Measurements from ENCODE around the gene SLC17A7.
A peak's percentile ranks its signal among the peaks of the same experiment; 100 is the strongest.

The SLC17A7 gene

GRCh38 chr19:49488863-49489537, 47.7 kb upstream of the SLC17A7 start:
- Histone ChIP-seq H3K36me3 (replicated peaks; ENCODE audit: low read depth, low read length) (peaks cover 54% of the 10 kb centered on the region), H3K4me3 (ENCODE audit: low read length) (peak overlapping the region; percentile 87), H3K4me2 (ENCODE audit: low read length) (peak overlapping the region; percentile 77), H3K27ac (ENCODE audit: low read length) (peak overlapping the region; percentile 83), H3K4me1 (ENCODE audit: low read length) (peaks cover 18% of the 10 kb centered on the region), H4K20me1 (ENCODE audit: insufficient read depth, low read length) (peaks cover 34% of the 10 kb centered on the region), H3K9ac (ENCODE audit: low read length) (peak overlapping the region; percentile 99), H3K9me3 (ENCODE audit: insufficient read depth, low read length) (no peaks in the 10 kb centered on the region), H2AFZ (ENCODE audit: low read depth, low read length) (no peak overlapping the region), H3K79me2 (ENCODE audit: low read length) (peaks cover 42% of the 10 kb centered on the region), H3K27me3 (ENCODE audit: low read depth, low read length) (no peaks in the 10 kb centered on the region)
- TF ChIP-seq CTCF (IDR thresholded peaks at IDR 0.05; ENCODE audit: low read depth, low read length) (no peak), EZH2phosphoT487 (IDR thresholded peaks at IDR 0.05; ENCODE audit: low read depth) (no peak)

DNA sequence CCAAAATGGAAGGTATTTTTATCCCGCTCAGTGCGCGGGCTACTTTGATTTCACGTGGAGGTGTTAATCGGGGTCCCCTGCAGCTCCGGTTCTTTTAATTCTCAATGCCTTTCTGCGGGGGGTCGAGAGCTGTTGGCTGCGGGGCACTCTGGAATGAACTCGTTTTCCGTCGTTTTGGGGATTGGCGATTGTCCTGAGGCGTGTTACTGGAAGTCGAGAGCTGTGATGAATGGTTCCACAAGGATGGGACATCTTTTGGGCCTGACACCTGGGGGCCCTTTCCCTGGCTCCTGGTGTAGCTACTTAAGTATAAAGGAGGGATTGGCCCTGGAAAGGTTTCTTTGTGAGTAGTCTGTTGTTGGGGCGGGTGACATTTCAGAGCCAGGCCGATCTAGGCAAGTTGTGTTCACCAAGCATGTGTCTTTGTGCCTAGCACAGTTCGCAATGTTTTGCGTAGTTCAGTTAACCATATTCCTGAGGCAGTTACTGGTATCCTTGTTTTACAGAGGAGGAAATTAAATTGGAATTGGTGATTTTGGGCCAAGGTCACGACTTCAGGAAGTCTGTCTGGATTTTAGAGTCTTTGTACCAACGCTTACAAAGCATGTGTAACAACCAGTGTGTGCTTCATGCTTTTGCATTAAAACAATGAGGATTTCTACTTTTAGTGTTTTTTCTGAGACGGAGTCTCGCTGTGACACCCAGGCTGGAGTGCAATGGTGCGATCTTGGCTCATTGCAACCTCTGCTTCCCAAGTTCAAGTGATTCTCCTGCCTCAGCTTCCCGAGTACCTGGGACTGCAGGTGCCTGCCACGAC, 46.9 kb upstream of the SLC17A7 start:
- Histone ChIP-seq H3K9me3 (ENCODE audit: insufficient read depth, low read length) (no peaks in the 10 kb centered on the region), H3K36me3 (replicated peaks; ENCODE audit: low read depth, low read length) (peaks cover 52% of the 10 kb centered on the region), H3K4me3 (ENCODE audit: low read length) (peak overlapping the region; percentile 87), H3K27me3 (ENCODE audit: low read depth, low read length) (no peaks in the 10 kb centered on the region), H3K4me1 (ENCODE audit: low read length) (peaks cover 18% of the 10 kb centered on the region), H4K20me1 (ENCODE audit: insufficient read depth, low read length) (peaks cover 34% of the 10 kb centered on the region), H3K27ac (ENCODE audit: low read length) (peak overlapping the region; percentile 83), H3K4me2 (ENCODE audit: low read length) (peak overlapping the region; percentile 77), H3K79me2 (ENCODE audit: low read length) (peaks cover 42% of the 10 kb centered on the region), H2AFZ (ENCODE audit: low read depth, low read length) (no peak overlapping the region), H3K9ac (ENCODE audit: low read length) (peak overlapping the region; percentile 99)
- TF ChIP-seq CTCF (IDR thresholded peaks at IDR 0.05; ENCODE audit: low read depth, low read length) (no peak), EZH2phosphoT487 (IDR thresholded peaks at IDR 0.05; ENCODE audit: low read depth) (no peak)

- Histone ChIP-seq H3K9ac (ENCODE audit: low read length) (peak within 1 kb of the TSS; percentile 99), H2AFZ (ENCODE audit: low read depth, low read length) (no peak within 1 kb of the TSS), H3K27ac (ENCODE audit: low read length) (peak within 1 kb of the TSS; percentile 83), H3K27me3 (ENCODE audit: low read depth, low read length) (no peaks in the 10 kb centered on the region), H3K36me3 (replicated peaks; ENCODE audit: low read depth, low read length) (peaks cover 44% of the 10 kb centered on the region), H4K20me1 (ENCODE audit: insufficient read depth, low read length) (peaks cover 34% of the 10 kb centered on the region), H3K4me3 (ENCODE audit: low read length) (peak within 1 kb of the TSS; percentile 87), H3K4me2 (ENCODE audit: low read length) (peak within 1 kb of the TSS; percentile 77), H3K9me3 (ENCODE audit: insufficient read depth, low read length) (no peaks in the 10 kb centered on the region), H3K79me2 (ENCODE audit: low read length) (peaks cover 42% of the 10 kb centered on the region), H3K4me1 (ENCODE audit: low read length) (peaks cover 18% of the 10 kb centered on the region)
- TF ChIP-seq EZH2phosphoT487 (IDR thresholded peaks at IDR 0.05; ENCODE audit: low read depth): no peak
- TF ChIP-seq CTCF (IDR thresholded peaks at IDR 0.05; ENCODE audit: low read depth, low read length): no peak
Observed at GRCh38 chr19:49487277-49488045, 46.1 kb upstream of the SLC17A7 start, which contains the start of gene RPL13A. RPL13A (plus strand) TSS chr19:49487608; CDS start chr19:49487630, 22 bp downstream.
